Measurements from ENCODE around the gene ZNF324.
A peak's percentile ranks its signal among the peaks of the same experiment; 100 is the strongest.
"Not testable (repeated sequence)": the region's sequence is repeated elsewhere in the genome, so short reads cannot be mapped to it uniquely, and the experiment has no call there.

ZNF324 gene

GRCh38 chr19:58440556-58440955 is 26.3 kb upstream of the ZNF324 start:
- Histone ChIP-seq H3K9ac (ENCODE audit: low read length) (no peak overlapping the region), H4K8ac (ENCODE audit: low read depth, low read length) (no peak overlapping the region), H2BK5ac (ENCODE audit: low read length) (no peak overlapping the region), H3K18ac (ENCODE audit: low read length) (no peak overlapping the region), H3K79me2 (ENCODE audit: control insufficient read depth, insufficient read depth, low read length) (no peaks in the 10 kb centered on the region), H3K4me2 (ENCODE audit: low read length) (peak overlapping the region; percentile 50), H3K27ac (ENCODE audit: low read depth, low read length) (no peak overlapping the region), H2BK15ac (replicated peaks; ENCODE audit: low read depth) (no peak overlapping the region), H3K27me3 (ENCODE audit: insufficient read depth, low read length, poor library complexity) (no peaks in the 10 kb centered on the region), H2BK120ac (ENCODE audit: low read depth, low read length) (no peak overlapping the region), H3K4ac (ENCODE audit: low read depth, low read length) (no peak overlapping the region), H3K23ac (ENCODE audit: low read length) (no peak overlapping the region), H3K56ac (ENCODE audit: low read length) (no peak overlapping the region), H2AK5ac (ENCODE audit: low read length) (no peak overlapping the region), H3K36me3 (ENCODE audit: control insufficient read depth, insufficient read depth, low read length) (no peaks in the 10 kb centered on the region), H4K5ac (ENCODE audit: low read length) (no peak overlapping the region), H3K79me1 (ENCODE audit: low read length) (no peaks in the 10 kb centered on the region), H3K4me3 (ENCODE audit: low read length) (peak overlapping the region; percentile 16), H3K4me1 (ENCODE audit: control insufficient read depth, low read depth, low read length) (no peaks in the 10 kb centered on the region)
- no peak for DNase-seq
- WGBS (ENCODE audit: extremely low coverage, insufficient coverage, low lambda C conversion rate) = no CpG with 5 or more reads among the region's 31 CpGs

- H3K56ac ChIP-seq (ENCODE audit: low read length); H3K4me3 ChIP-seq (ENCODE audit: low read length); H4K5ac ChIP-seq (ENCODE audit: low read length); H3K4me1 ChIP-seq (ENCODE audit: control insufficient read depth, low read depth, low read length); H3K18ac ChIP-seq (ENCODE audit: low read length); H3K23ac ChIP-seq (ENCODE audit: low read length); H3K79me1 ChIP-seq (ENCODE audit: low read length); H3K4ac ChIP-seq (ENCODE audit: low read depth, low read length); H2BK15ac ChIP-seq (replicated peaks; ENCODE audit: low read depth); H3K27me3 ChIP-seq (ENCODE audit: insufficient read depth, low read length, poor library complexity); H3K36me3 ChIP-seq (ENCODE audit: control insufficient read depth, insufficient read depth, low read length); H3K27ac ChIP-seq (ENCODE audit: low read depth, low read length); H3K79me2 ChIP-seq (ENCODE audit: control insufficient read depth, insufficient read depth, low read length); H2BK5ac ChIP-seq (ENCODE audit: low read length); H3K9ac ChIP-seq (ENCODE audit: low read length); H4K8ac ChIP-seq (ENCODE audit: low read depth, low read length); H3K4me2 ChIP-seq (ENCODE audit: low read length); H2AK5ac ChIP-seq (ENCODE audit: low read length); DNase-seq; H2BK120ac ChIP-seq (ENCODE audit: low read depth, low read length): not testable (repeated sequence)
- WGBS (ENCODE audit: extremely low coverage, insufficient coverage, low lambda C conversion rate) = no CpG with 5 or more reads among the region's 7 CpGs
Measured at GRCh38 chr19:58442986-58443385, 23.9 kb upstream of the ZNF324 start.

GRCh38 chr19:58448860-58449259 is 18.0 kb upstream of the ZNF324 start:
- not testable (repeated sequence) for H3K4me1 ChIP-seq (ENCODE audit: control insufficient read depth, low read depth, low read length); H3K27me3 ChIP-seq (ENCODE audit: insufficient read depth, low read length, poor library complexity)
- WGBS (ENCODE audit: extremely low coverage, insufficient coverage, low lambda C conversion rate) = no CpG with 5 or more reads among the region's 3 CpGs

GRCh38 chr19:58449980-58450379 is 16.9 kb upstream of the ZNF324 start:
- not testable (repeated sequence) for H3K4me1 ChIP-seq (ENCODE audit: control insufficient read depth, low read depth, low read length); H4K8ac ChIP-seq (ENCODE audit: low read depth, low read length); H2AK5ac ChIP-seq (ENCODE audit: low read length); H3K9ac ChIP-seq (ENCODE audit: low read length); H2BK5ac ChIP-seq (ENCODE audit: low read length); H3K36me3 ChIP-seq (ENCODE audit: control insufficient read depth, insufficient read depth, low read length); H2BK120ac ChIP-seq (ENCODE audit: low read depth, low read length); H3K79me1 ChIP-seq (ENCODE audit: low read length); H2BK15ac ChIP-seq (replicated peaks; ENCODE audit: low read depth); H4K5ac ChIP-seq (ENCODE audit: low read length); H3K56ac ChIP-seq (ENCODE audit: low read length); H3K18ac ChIP-seq (ENCODE audit: low read length); H3K23ac ChIP-seq (ENCODE audit: low read length); DNase-seq; H3K4me3 ChIP-seq (ENCODE audit: low read length); H3K27ac ChIP-seq (ENCODE audit: low read depth, low read length); H3K27me3 ChIP-seq (ENCODE audit: insufficient read depth, low read length, poor library complexity); H3K4ac ChIP-seq (ENCODE audit: low read depth, low read length); H3K4me2 ChIP-seq (ENCODE audit: low read length); H3K79me2 ChIP-seq (ENCODE audit: control insufficient read depth, insufficient read depth, low read length)
- WGBS (ENCODE audit: extremely low coverage, insufficient coverage, low lambda C conversion rate) = no CpG with 5 or more reads among the region's 5 CpGs

More at GRCh38 chr19:58448860-58449259, 18.0 kb upstream of the ZNF324 start:
- not testable (repeated sequence) for H3K36me3 ChIP-seq (ENCODE audit: control insufficient read depth, insufficient read depth, low read length); H2AK5ac ChIP-seq (ENCODE audit: low read length); H2BK5ac ChIP-seq (ENCODE audit: low read length); H2BK15ac ChIP-seq (replicated peaks; ENCODE audit: low read depth); H3K79me2 ChIP-seq (ENCODE audit: control insufficient read depth, insufficient read depth, low read length); H3K4ac ChIP-seq (ENCODE audit: low read depth, low read length); H3K4me2 ChIP-seq (ENCODE audit: low read length); H3K56ac ChIP-seq (ENCODE audit: low read length); H3K23ac ChIP-seq (ENCODE audit: low read length); H3K27ac ChIP-seq (ENCODE audit: low read depth, low read length); H4K8ac ChIP-seq (ENCODE audit: low read depth, low read length); H3K18ac ChIP-seq (ENCODE audit: low read length); H3K9ac ChIP-seq (ENCODE audit: low read length); H2BK120ac ChIP-seq (ENCODE audit: low read depth, low read length); DNase-seq; H3K79me1 ChIP-seq (ENCODE audit: low read length); H4K5ac ChIP-seq (ENCODE audit: low read length); H3K4me3 ChIP-seq (ENCODE audit: low read length)

GRCh38 chr19:58450856-58451357 is 16.0 kb upstream of the ZNF324 start:
- no peak overlapping the region for H2BK120ac ChIP-seq (ENCODE audit: low read depth, low read length)
- H3K18ac ChIP-seq (ENCODE audit: low read length) = no peak overlapping the region
- H3K36me3 ChIP-seq (ENCODE audit: control insufficient read depth, insufficient read depth, low read length) = no peaks in the 10 kb centered on the region
- no peak overlapping the region for H3K27ac ChIP-seq (ENCODE audit: low read depth, low read length)
- WGBS (ENCODE audit: extremely low coverage, insufficient coverage, low lambda C conversion rate) = no CpG with 5 or more reads among the region's 11 CpGs
- no peaks in the 10 kb centered on the region for H3K4me1 ChIP-seq (ENCODE audit: control insufficient read depth, low read depth, low read length)
- peak overlapping the region; percentile 30 for H3K9ac ChIP-seq (ENCODE audit: low read length)
- H3K4ac ChIP-seq (ENCODE audit: low read depth, low read length) = no peak overlapping the region
- no peak overlapping the region for H4K8ac ChIP-seq (ENCODE audit: low read depth, low read length)
- H2BK15ac ChIP-seq (replicated peaks; ENCODE audit: low read depth) = no peak overlapping the region
- no peaks in the 10 kb centered on the region for H3K79me2 ChIP-seq (ENCODE audit: control insufficient read depth, insufficient read depth, low read length)
- no peak overlapping the region for H3K23ac ChIP-seq (ENCODE audit: low read length)
- peak overlapping the region; percentile 79 for H3K4me2 ChIP-seq (ENCODE audit: low read length)
- no peak for DNase-seq
- H3K27me3 ChIP-seq (ENCODE audit: insufficient read depth, low read length, poor library complexity) = no peaks in the 10 kb centered on the region
- H3K56ac ChIP-seq (ENCODE audit: low read length) = peak overlapping the region; percentile 57
- no peak overlapping the region for H2BK5ac ChIP-seq (ENCODE audit: low read length)
- no peak overlapping the region for H3K4me3 ChIP-seq (ENCODE audit: low read length)
- H4K5ac ChIP-seq (ENCODE audit: low read length) = no peak overlapping the region
- H3K79me1 ChIP-seq (ENCODE audit: low read length) = no peaks in the 10 kb centered on the region
- H2AK5ac ChIP-seq (ENCODE audit: low read length) = no peak overlapping the region

All from mesendoderm (in vitro differentiated cells).